ENCODE results near the gene FAM184B. TPM values are rescaled to one million over a fixed set of nuclear protein-coding genes. Genes with fewer than 3 reads are reported as not detected.
"Not testable (repeated sequence)": the region's sequence is repeated elsewhere in the genome, so short reads cannot be mapped to it uniquely, and the experiment has no call there.

Gene FAM184B
- total RNA-seq, 4 donors from 2014 or later: not detected

GRCh38 chr4:17667253-17667652, 114.2 kb downstream of the FAM184B start:
- H3K4me3 ChIP-seq (replicated peaks in 1 of 3): no peak overlapping the region
- H3K27me3 ChIP-seq: no peaks in the 10 kb centered on the region
- no peak for DNase-seq
- TF ChIP-seq, protein P1, sequence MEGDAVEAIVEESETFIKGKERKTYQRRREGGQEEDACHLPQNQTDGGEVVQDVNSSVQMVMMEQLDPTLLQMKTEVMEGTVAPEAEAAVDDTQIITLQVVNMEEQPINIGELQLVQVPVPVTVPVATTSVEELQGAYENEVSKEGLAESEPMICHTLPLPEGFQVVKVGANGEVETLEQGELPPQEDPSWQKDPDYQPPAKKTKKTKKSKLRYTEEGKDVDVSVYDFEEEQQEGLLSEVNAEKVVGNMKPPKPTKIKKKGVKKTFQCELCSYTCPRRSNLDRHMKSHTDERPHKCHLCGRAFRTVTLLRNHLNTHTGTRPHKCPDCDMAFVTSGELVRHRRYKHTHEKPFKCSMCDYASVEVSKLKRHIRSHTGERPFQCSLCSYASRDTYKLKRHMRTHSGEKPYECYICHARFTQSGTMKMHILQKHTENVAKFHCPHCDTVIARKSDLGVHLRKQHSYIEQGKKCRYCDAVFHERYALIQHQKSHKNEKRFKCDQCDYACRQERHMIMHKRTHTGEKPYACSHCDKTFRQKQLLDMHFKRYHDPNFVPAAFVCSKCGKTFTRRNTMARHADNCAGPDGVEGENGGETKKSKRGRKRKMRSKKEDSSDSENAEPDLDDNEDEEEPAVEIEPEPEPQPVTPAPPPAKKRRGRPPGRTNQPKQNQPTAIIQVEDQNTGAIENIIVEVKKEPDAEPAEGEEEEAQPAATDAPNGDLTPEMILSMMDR (IDR thresholded peaks at IDR 0.05): no peak
- no peak for TF ChIP-seq POLR2A (IDR thresholded peaks at IDR 0.05)
- intact Hi-C loops (cut with DNase I): no loop called here
- no peaks in the 10 kb centered on the region for H3K9me3 ChIP-seq
- no peak overlapping the region for H3K27ac ChIP-seq
- H3K36me3 ChIP-seq: no peaks in the 10 kb centered on the region
- H3K4me1 ChIP-seq: no peaks in the 10 kb centered on the region
- 65 to 71% methylated on average over 3 of the region's 3 CpGs for whole genome bisulfite sequencing, 2 donors

- TF ChIP-seq, protein P1 (IDR thresholded peaks at IDR 0.05): no peak
- no peak for TF ChIP-seq POLR2A (IDR thresholded peaks at IDR 0.05)
- Histone ChIP-seq H3K4me1 (no peaks in the 10 kb centered on the region), H3K9me3 (no peaks in the 10 kb centered on the region), H3K4me3 (replicated peaks in 1 of 3) (no peak overlapping the region), H3K27ac (no peak overlapping the region), H3K36me3 (no peaks in the 10 kb centered on the region), H3K27me3 (no peaks in the 10 kb centered on the region)
- no peak for DNase-seq
- intact Hi-C loops (cut with DNase I): no loop called here
- 60 to 70% methylated on average over 3 of the region's 3 CpGs for WGBS, 2 donors
Measured at GRCh38 chr4:17665852-17666251, 115.6 kb downstream of the FAM184B start.

DNA sequence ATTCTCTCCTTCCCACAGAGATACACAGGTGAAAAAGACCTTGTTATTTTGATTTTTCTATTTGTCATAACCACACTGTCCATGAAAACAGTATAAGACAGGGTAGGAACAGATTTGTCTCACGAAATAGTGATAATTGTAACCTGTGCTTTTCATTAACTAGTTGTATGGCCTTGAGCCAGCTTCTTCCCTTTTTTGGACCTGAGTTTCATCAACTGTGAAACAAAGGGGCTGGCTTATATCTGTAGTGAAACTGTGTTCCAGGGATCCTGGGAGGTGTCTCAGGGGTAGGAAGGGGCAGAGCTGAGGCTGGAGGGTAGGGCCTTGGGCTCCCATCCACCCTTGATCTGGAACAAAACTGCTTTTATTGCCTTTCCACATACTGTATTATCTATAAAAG, 116.1 kb downstream of the FAM184B start:
- Histone ChIP-seq H3K27me3 (no peaks in the 10 kb centered on the region), H3K27ac (no peak overlapping the region), H3K4me3 (replicated peaks in 1 of 3) (no peak overlapping the region), H3K9me3 (no peaks in the 10 kb centered on the region), H3K36me3 (no peaks in the 10 kb centered on the region), H3K4me1 (no peaks in the 10 kb centered on the region)
- 53 to 72% methylated on average over 1 of the region's 1 CpG for WGBS, 2 donors
- intact Hi-C loops (cut with DNase I): no loop called here
- TF ChIP-seq, protein P1 (IDR thresholded peaks at IDR 0.05): no peak
- TF ChIP-seq POLR2A (IDR thresholded peaks at IDR 0.05): no peak
- DNase-seq: no peak

GRCh38 chr4:17664755-17665154, 116.7 kb downstream of the FAM184B start:
- no peak for DNase-seq
- Histone ChIP-seq H3K27ac (no peak overlapping the region), H3K4me3 (replicated peaks in 1 of 3) (no peak overlapping the region), H3K27me3 (no peaks in the 10 kb centered on the region), H3K4me1 (no peaks in the 10 kb centered on the region), H3K9me3 (no peaks in the 10 kb centered on the region), H3K36me3 (no peaks in the 10 kb centered on the region)
- intact Hi-C loops (cut with DNase I): no loop called here
- 55 to 61% methylated on average over 4 of the region's 4 CpGs for WGBS, 2 donors
- TF ChIP-seq, protein P1 (IDR thresholded peaks at IDR 0.05): no peak
- no peak for TF ChIP-seq POLR2A (IDR thresholded peaks at IDR 0.05)

DNA sequence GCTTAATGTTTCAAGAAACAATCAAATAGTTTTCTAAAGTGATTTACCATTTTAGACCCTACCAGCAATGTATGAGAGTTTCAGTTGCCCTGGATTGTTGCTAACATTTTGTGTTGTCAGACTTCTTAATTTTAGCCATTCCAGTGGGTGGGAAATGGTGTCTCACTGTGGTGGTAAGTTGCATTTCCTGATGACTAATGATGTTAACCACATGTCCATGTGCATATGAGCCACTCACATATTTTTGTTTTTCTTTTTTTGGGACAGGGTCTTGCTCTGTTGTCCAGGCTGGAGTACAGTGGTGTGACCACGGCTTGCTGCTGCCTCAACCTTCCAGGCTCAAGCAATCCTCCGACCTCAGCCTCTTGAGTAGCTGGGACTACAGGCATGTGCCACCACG, 118.7 kb downstream of the FAM184B start:
- no peaks in the 10 kb centered on the region for H3K27me3 ChIP-seq
- H3K9me3 ChIP-seq: no peaks in the 10 kb centered on the region
- no peaks in the 10 kb centered on the region for H3K4me1 ChIP-seq
- no peaks in the 10 kb centered on the region for H3K36me3 ChIP-seq
- no peak for DNase-seq
- TF ChIP-seq, protein P1 (IDR thresholded peaks at IDR 0.05): no peak
- no peak for TF ChIP-seq POLR2A (IDR thresholded peaks at IDR 0.05)
- H3K27ac ChIP-seq: no peak overlapping the region
- H3K4me3 ChIP-seq (replicated peaks in 1 of 3): no peak overlapping the region
- intact Hi-C loops (cut with DNase I): no loop called here
- 85 to 91% methylated on average over 3 of the region's 3 CpGs for WGBS, 2 donors

GRCh38 chr4:17659196-17659595, 122.2 kb downstream of the FAM184B start:
- DNase-seq; H3K4me3 ChIP-seq (replicated peaks in 1 of 3); H3K36me3 ChIP-seq; H3K4me1 ChIP-seq; H3K27me3 ChIP-seq; intact Hi-C loops (cut with DNase I); H3K9me3 ChIP-seq; H3K27ac ChIP-seq: not testable (repeated sequence)
- WGBS, 2 donors: 94 to 97% methylated on average over 8 of the region's 8 CpGs
